ENCODE results near the gene ST6GALNAC5.
"Not testable (repeated sequence)": the region's sequence is repeated elsewhere in the genome, so short reads cannot be mapped to it uniquely, and the experiment has no call there.

The ST6GALNAC5 gene

GRCh38 chr1:76876655-76877395, 9.5 kb downstream of the ST6GALNAC5 start:
- TF ChIP-seq CTCF (IDR thresholded peaks at IDR 0.05; ENCODE audit: low read depth, low read length), result no peak
- DNase-seq (ENCODE audit: extremely low read depth, low read depth), result no peak

GRCh38 chr1:76879014-76879413, 11.7 kb downstream of the ST6GALNAC5 start:
- not testable (repeated sequence) for DNase-seq (ENCODE audit: extremely low read depth, low read depth)

- TF ChIP-seq CTCF (IDR thresholded peaks at IDR 0.05; ENCODE audit: low read depth, low read length), result no peak
- no peak for DNase-seq (ENCODE audit: extremely low read depth, low read depth)
These were observed 14.5 kb downstream of the ST6GALNAC5 start for GRCh38 chr1:76881762-76882161.

GRCh38 chr1:76891931-76892622, 24.8 kb downstream of the ST6GALNAC5 start:
- DNase-seq (ENCODE audit: extremely low read depth, low read depth), result no peak
- no peak for TF ChIP-seq CTCF (IDR thresholded peaks at IDR 0.05; ENCODE audit: low read depth, low read length)

GRCh38 chr1:76892675-76893074, 25.4 kb downstream of the ST6GALNAC5 start:
- no peak for TF ChIP-seq CTCF (IDR thresholded peaks at IDR 0.05; ENCODE audit: low read depth, low read length)
- no peak for DNase-seq (ENCODE audit: extremely low read depth, low read depth)

GRCh38 chr1:76901158-76901767, 34.0 kb downstream of the ST6GALNAC5 start:
- DNase-seq (ENCODE audit: extremely low read depth, low read depth), result no peak
- TF ChIP-seq CTCF (IDR thresholded peaks at IDR 0.05; ENCODE audit: low read depth, low read length), result peak; percentile 77

- no peak for DNase-seq (ENCODE audit: extremely low read depth, low read depth)
- TF ChIP-seq CTCF (IDR thresholded peaks at IDR 0.05; ENCODE audit: low read depth, low read length), result no peak
These were observed 38.8 kb downstream of the ST6GALNAC5 start for GRCh38 chr1:76905876-76906595.

All from AG09319 (cell line).